KMS-11 (cell line): ENCODE results near the gene ITPR1.

Experiments used
- H2AFZ ChIP-seq: fragments of 200-600 bp; sonication (generic); 2 replicates; pipeline ENCODE4 v1.6.1; 2016; ENCODE audit warnings: antibody characterized with exemption, mixed run types, low read depth
- H3K27ac ChIP-seq: fragments of 200-600 bp; sonication (generic); 2 replicates; pipeline ENCODE4 v1.6.1; 2016; ENCODE audit warnings: mild to moderate bottlenecking, mixed run types
- H3K27me3 ChIP-seq: fragments of 200-600 bp; sonication (generic); 2 replicates; pipeline ENCODE4 v1.6.1; 2017; ENCODE audit warnings: mild to moderate bottlenecking, low read depth, mixed run types, moderate library complexity; ENCODE audit not compliant: insufficient read depth
- H3K36me3 ChIP-seq: fragments of 200-600 bp; sonication (generic); 2 replicates; pipeline ENCODE4 v1.6.1; 2017; ENCODE audit warnings: mild to moderate bottlenecking, mixed run types; ENCODE audit not compliant: insufficient read depth
- H3K4me1 ChIP-seq: fragments of 200-600 bp; sonication (generic); 2 replicates; pipeline ENCODE4 v1.6.1; 2016; ENCODE audit warnings: mild to moderate bottlenecking, low read depth, mixed run types; ENCODE audit not compliant: poor library complexity, severe bottlenecking
- H3K4me2 ChIP-seq: fragments of 200-600 bp; sonication (generic); 2 replicates; pipeline ENCODE4 v1.7.0; 2016; ENCODE audit warnings: mild to moderate bottlenecking, mixed run types
- H3K4me3 ChIP-seq: fragments of 200-600 bp; sonication (generic); IDR thresholded peaks from 2 replicates; pipeline ENCODE4 v1.6.1; 2017; ENCODE audit warnings: low read depth, low read length, mixed read lengths; ENCODE audit not compliant: insufficient read depth
- H3K79me2 ChIP-seq: fragments of 200-600 bp; sonication (generic); 2 replicates; pipeline ENCODE4 v1.6.1; 2016; ENCODE audit warnings: low read depth, mixed run types; ENCODE audit not compliant: insufficient read depth
- H3K9ac ChIP-seq: fragments of 200-600 bp; sonication (generic); 2 replicates; pipeline ENCODE4 v1.6.1; 2016; ENCODE audit warnings: mild to moderate bottlenecking, mixed run types
- H4K20me1 ChIP-seq: fragments of 200-600 bp; sonication (generic); 2 replicates; pipeline ENCODE4 v1.6.1; 2016; ENCODE audit warnings: mild to moderate bottlenecking, mixed run types; ENCODE audit not compliant: insufficient read depth
- TF ChIP-seq, protein P1 (sequence below): fragments of 200-600 bp; sonication (generic); conservative IDR thresholded peaks from 2 replicates; pipeline ENCODE4 v1.6.1; 2017; ENCODE audit warnings: low read depth, mild to moderate bottlenecking, antibody characterized with exemption, low read length, moderate library complexity, mixed read lengths

ITPR1 gene

GRCh38 chr3:4591669-4592068 lies 98.5 kb downstream of the ITPR1 start:
- Histone ChIP-seq H4K20me1 (no peaks in the 10 kb centered on the region), H2AFZ (no peak overlapping the region), H3K9ac (no peak overlapping the region), H3K27me3 (no peaks in the 10 kb centered on the region), H3K79me2 (no peaks in the 10 kb centered on the region), H3K36me3 (no peaks in the 10 kb centered on the region), H3K27ac (no peak overlapping the region), H3K4me1 (peaks cover 26% of the 10 kb centered on the region), H3K4me2 (no peak overlapping the region), H3K4me3 (no peak overlapping the region)
- TF ChIP-seq, protein P1, sequence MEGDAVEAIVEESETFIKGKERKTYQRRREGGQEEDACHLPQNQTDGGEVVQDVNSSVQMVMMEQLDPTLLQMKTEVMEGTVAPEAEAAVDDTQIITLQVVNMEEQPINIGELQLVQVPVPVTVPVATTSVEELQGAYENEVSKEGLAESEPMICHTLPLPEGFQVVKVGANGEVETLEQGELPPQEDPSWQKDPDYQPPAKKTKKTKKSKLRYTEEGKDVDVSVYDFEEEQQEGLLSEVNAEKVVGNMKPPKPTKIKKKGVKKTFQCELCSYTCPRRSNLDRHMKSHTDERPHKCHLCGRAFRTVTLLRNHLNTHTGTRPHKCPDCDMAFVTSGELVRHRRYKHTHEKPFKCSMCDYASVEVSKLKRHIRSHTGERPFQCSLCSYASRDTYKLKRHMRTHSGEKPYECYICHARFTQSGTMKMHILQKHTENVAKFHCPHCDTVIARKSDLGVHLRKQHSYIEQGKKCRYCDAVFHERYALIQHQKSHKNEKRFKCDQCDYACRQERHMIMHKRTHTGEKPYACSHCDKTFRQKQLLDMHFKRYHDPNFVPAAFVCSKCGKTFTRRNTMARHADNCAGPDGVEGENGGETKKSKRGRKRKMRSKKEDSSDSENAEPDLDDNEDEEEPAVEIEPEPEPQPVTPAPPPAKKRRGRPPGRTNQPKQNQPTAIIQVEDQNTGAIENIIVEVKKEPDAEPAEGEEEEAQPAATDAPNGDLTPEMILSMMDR = no peak

GRCh38 chr3:4593014-4593413 lies 99.9 kb downstream of the ITPR1 start:
- H2AFZ ChIP-seq = no peak overlapping the region
- no peaks in the 10 kb centered on the region for H3K27me3 ChIP-seq
- H3K79me2 ChIP-seq = no peaks in the 10 kb centered on the region
- H3K4me1 ChIP-seq = peaks cover 21% of the 10 kb centered on the region
- no peaks in the 10 kb centered on the region for H4K20me1 ChIP-seq
- no peaks in the 10 kb centered on the region for H3K36me3 ChIP-seq
- no peak overlapping the region for H3K4me3 ChIP-seq
- no peak overlapping the region for H3K4me2 ChIP-seq
- no peak overlapping the region for H3K9ac ChIP-seq
- TF ChIP-seq, protein P1 = no peak
- no peak overlapping the region for H3K27ac ChIP-seq

DNA sequence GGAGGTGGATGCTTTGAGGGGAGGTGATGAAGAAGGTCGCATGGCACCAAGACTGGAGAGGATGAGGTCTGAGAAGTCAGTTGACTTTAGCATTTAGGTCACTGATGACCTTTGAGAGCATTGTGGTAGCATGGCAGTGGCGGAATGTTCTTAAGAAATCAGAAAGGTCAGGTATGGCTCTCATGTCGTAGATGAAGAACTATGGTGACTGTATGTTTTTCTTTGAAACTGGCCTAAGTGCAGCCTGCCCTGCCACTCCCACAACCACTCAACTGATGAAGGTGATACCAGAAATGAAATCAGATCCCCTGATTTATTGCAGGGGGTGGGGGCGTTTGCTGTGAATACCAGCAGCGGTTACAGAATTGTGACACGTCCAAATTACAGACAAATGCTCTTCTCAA lies 102.6 kb downstream of the ITPR1 start:
- Histone ChIP-seq H2AFZ (no peak overlapping the region), H3K27ac (no peak overlapping the region), H3K27me3 (no peaks in the 10 kb centered on the region), H3K4me2 (no peak overlapping the region), H3K79me2 (no peaks in the 10 kb centered on the region), H3K4me1 (no peaks in the 10 kb centered on the region), H4K20me1 (no peaks in the 10 kb centered on the region), H3K36me3 (no peaks in the 10 kb centered on the region), H3K4me3 (no peak overlapping the region), H3K9ac (no peak overlapping the region)
- TF ChIP-seq, protein P1 = no peak

DNA sequence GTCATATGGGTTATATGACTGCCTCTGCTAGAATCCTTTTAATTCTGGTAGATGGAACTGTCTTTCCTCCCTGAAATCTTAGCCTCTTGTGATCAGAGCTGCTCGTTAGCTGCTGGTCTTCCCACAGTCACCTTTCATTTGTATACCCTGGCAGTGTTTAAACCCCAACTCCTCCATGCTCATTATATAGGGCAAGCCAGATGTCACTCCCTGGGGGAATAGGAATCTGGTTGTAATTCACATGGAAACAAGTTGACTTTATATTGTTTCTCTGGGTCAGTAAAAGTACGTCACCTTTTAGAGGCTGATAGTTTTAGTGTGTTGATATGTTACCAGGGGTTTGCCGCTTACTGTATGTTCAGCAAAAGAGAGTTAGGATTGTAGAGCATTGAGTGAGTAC lies 103.5 kb downstream of the ITPR1 start:
- Histone ChIP-seq H3K4me3 (no peak overlapping the region), H2AFZ (no peak overlapping the region), H3K4me2 (no peak overlapping the region), H3K79me2 (no peaks in the 10 kb centered on the region), H4K20me1 (no peaks in the 10 kb centered on the region), H3K27ac (no peak overlapping the region), H3K4me1 (no peaks in the 10 kb centered on the region), H3K27me3 (no peaks in the 10 kb centered on the region), H3K36me3 (no peaks in the 10 kb centered on the region), H3K9ac (no peak overlapping the region)
- TF ChIP-seq, protein P1 = no peak
